ENCODE results near the gene E2F4.
A peak's percentile ranks its signal among the peaks of the same experiment; 100 is the strongest.

The E2F4 gene

DNA sequence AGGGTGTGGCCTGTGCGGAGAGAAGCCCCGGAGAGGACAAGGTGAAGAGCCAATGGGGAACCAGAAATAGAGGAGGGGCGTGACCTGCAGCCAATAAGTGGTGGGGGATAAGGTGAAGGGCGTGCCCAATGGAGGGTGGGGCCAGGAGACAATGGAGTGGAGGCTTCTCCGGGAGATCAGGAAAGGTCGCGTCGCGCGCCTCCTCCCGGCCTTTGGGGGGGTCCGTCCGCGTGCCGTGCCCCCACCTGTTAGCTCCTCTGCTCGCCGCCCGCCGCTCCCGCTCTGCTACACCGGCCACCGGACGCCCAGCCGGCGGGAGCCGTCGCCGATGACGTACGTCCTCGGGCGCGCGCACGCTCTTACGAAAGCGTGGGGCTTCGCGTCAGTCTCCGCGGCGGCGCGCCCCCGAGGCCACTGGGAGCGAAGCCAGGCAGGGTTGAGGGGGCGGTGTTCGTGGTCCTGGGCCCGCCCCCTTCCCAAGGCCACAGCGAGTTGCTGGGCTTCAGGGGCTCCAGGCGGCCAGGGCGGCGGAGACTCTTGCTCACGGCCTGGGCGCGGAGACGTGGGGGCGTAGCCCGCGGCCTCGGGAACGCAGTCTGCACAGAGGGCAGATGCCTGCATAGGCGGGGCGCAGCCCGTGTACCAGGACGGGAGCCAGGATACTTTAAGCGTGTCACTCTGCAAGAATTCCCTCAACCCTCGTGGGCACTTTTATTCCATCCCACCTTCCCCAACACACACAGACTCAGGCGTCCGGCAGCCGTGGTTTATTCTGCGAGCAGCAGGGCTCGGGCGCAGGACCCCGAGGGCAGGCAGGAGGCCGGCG lies 8.1 kb upstream of the E2F4 start, which contains the start of gene MATCAP1:
Gene MATCAP1 (minus strand): TSS at position 337 of the 826 bp plus-strand sequence. CDS start 3,353 bp downstream, outside the sequence.
- peak; percentile 76; the same call in 1 of the 2 replicates for TF ChIP-seq ZBTB7A (IDR thresholded peaks at IDR 0.05; ENCODE audit: low read depth)
- peak; percentile 81 for TF ChIP-seq EGR1 (IDR thresholded peaks at IDR 0.05)
- no peak for TF ChIP-seq EP300 (IDR thresholded peaks at IDR 0.05; ENCODE audit: borderline replicate concordance)
- TF ChIP-seq TEAD4 (IDR thresholded peaks at IDR 0.05) = no peak; the same call in 1 of the 2 replicates
- TF ChIP-seq CREB1 (IDR thresholded peaks at IDR 0.05; ENCODE audit: low read depth) = peak; percentile 80
- peak; percentile 67; the same call in 1 of the 2 replicates for TF ChIP-seq TAF1 (IDR thresholded peaks at IDR 0.05; ENCODE audit: low read depth)
- peak; percentile 54 for TF ChIP-seq NFIC (IDR thresholded peaks at IDR 0.05)
- no peak for TF ChIP-seq FOXM1 (IDR thresholded peaks at IDR 0.05; ENCODE audit: borderline replicate concordance, low read depth)
- TF ChIP-seq MAX (IDR thresholded peaks at IDR 0.05) = peak; percentile 58; the same call in 1 of the 2 replicates
- TF ChIP-seq TCF12 (IDR thresholded peaks at IDR 0.05; ENCODE audit: low read depth) = 0 out of 2 replicates have a peak, but pooled peaks have one; percentile 32
- TF ChIP-seq USF1 (IDR thresholded peaks at IDR 0.05) = no peak

DNA sequence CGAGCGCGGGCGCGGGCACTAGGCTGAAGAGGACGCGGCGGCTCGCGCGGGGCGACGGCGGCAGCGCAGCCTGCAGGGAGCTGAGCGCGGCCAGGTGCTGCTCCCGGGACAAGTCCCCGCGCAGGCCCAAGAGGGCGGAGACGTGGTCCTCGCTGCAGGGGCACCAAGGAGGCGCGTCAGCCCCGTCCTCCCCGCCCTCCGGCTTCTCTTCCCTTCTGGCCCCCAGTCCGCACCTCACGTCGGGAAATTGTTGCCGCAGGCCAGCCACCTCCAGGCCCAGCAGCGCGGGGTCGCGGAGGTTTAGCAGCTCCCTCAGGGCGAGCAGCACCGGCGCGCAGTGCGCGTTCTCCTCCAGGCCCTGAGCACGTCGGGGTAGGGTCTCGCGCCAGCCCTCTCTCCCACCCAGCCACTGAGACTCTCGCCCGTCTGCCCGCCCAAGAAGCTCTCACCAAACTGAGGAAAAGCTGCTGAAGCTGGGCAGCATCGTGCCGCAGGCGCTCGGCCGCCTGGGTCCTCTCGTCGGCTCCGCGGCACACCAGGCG lies 7.4 kb upstream of the E2F4 start:
- TF ChIP-seq RAD21 (IDR thresholded peaks at IDR 0.05; ENCODE audit: low read depth) (no peak), ZBTB7A (IDR thresholded peaks at IDR 0.05; ENCODE audit: low read depth) (no peak), MAX (IDR thresholded peaks at IDR 0.05) (no peak; the same call in 1 of the 2 replicates), CEBPB (IDR thresholded peaks at IDR 0.05) (no peak), CREB1 (IDR thresholded peaks at IDR 0.05; ENCODE audit: low read depth) (no peak), TAF1 (IDR thresholded peaks at IDR 0.05; ENCODE audit: low read depth) (0 out of 2 replicates have a peak, but pooled peaks have one; percentile 24), TCF12 (IDR thresholded peaks at IDR 0.05; ENCODE audit: low read depth) (no peak)

DNA sequence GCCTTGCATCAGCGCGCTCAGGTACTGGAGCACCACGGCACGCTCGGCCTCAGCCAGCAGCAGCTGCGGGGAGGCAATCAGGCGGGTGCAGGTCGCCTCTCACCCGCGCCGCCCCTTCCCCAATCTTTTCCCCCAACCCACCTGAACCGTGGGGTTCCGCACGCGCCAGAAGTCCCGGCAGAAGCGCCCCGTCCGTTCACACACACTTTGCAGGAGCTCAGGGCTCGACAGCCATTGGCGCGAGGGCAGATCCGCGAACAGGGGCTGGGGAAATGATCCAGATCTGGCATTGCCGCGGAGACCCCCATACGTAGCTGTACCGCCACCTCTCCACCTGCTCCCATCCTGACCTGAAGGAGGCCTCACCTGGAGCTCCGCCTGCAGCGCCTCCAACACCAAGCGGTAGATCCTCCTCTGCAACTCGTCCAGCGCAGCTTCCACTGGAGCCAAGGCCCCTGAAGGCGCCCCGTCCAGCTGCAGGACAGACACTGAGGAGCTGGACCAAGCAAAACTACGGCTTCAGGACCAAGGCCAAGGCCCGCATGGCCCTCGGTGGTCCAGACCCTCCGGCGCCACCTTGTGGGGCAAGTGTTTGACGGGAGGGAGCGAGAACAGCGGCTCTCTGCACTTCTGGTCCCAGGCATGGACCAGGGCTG lies 6.8 kb upstream of the E2F4 start:
- peak; percentile 79 for TF ChIP-seq RAD21 (IDR thresholded peaks at IDR 0.05; ENCODE audit: low read depth)
- TF ChIP-seq ZBTB7A (IDR thresholded peaks at IDR 0.05; ENCODE audit: low read depth) = peak; percentile 79; the same call in 1 of the 2 replicates
- TF ChIP-seq MAX (IDR thresholded peaks at IDR 0.05) = peak; percentile 86
- peak; percentile 93 for TF ChIP-seq REST (IDR thresholded peaks at IDR 0.05; ENCODE audit: low read depth)
- TF ChIP-seq TEAD4 (IDR thresholded peaks at IDR 0.05) = no peak

DNA sequence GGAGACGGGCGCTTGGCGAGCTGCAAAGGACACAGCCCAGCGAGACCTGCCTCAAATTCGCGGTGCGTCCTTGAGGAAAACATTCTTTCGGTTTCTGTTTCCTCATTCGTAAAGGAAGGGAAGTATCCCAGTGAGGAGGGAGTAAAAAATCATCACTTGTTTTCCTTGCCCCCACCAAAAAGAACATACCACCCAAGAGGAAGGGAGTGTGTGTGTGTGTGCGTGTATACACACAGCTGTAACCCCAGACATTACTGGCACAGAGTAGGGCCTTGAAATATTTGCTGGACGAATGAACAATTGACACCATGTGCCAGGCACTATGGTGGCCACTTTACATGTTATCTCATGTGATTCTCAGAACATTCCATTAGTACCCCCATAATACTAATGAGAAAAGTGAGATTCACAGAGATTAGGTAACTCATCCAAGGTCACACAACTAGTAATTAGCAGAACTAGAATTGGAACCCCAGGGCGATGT lies 6.3 kb upstream of the E2F4 start:
- TF ChIP-seq EGR1 (IDR thresholded peaks at IDR 0.05) (no peak), CEBPB (IDR thresholded peaks at IDR 0.05) (no peak), ZBTB7A (IDR thresholded peaks at IDR 0.05; ENCODE audit: low read depth) (no peak), USF1 (IDR thresholded peaks at IDR 0.05) (no peak), TAF1 (IDR thresholded peaks at IDR 0.05; ENCODE audit: low read depth) (no peak), REST (IDR thresholded peaks at IDR 0.05; ENCODE audit: low read depth) (no peak), NFIC (IDR thresholded peaks at IDR 0.05) (no peak), TCF12 (IDR thresholded peaks at IDR 0.05; ENCODE audit: low read depth) (no peak), EP300 (IDR thresholded peaks at IDR 0.05; ENCODE audit: borderline replicate concordance) (no peak), FOXM1 (IDR thresholded peaks at IDR 0.05; ENCODE audit: borderline replicate concordance, low read depth) (no peak), MAX (IDR thresholded peaks at IDR 0.05) (no peak), TEAD4 (IDR thresholded peaks at IDR 0.05) (no peak), CREB1 (IDR thresholded peaks at IDR 0.05; ENCODE audit: low read depth) (no peak)

Measured in Ishikawa (cell line).